ENCODE results near the gene ANP32A.

DNA sequence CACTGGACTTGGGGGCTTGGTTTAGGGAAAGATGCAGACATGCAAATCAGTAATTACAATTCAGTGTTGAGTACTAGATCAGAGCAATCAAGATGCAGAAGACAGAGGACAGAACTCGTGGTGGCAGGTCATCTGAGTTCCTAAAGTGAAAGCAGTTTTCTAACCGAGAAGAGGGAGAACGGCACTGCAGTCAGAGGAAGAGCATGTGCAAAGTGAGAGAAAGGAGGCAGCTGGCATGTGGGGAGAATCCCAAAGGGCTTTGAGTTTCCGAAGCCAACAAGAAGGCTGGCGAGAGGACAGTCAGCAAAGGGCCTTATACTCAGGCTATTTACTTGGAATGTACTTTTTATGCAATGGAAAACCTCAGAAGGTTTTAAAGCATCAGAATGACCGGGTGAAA is 87.0 kb downstream of the ANP32A start:
- TF ChIP-seq GATA2 (IDR thresholded peaks at IDR 0.05; ENCODE audit: low read depth, low read length) (no peak), GATA3 (IDR thresholded peaks at IDR 0.05; ENCODE audit: low read depth, low read length) (no peak)

Data from SH-SY5Y (cell line).